ENCODE data around the gene ID4.

The ID4 gene

GRCh38 chr6:19827247-19827646 lies 9.9 kb upstream of the ID4 start (continued):
- TF ChIP-seq ZNF157 (tag by site-specific recombination; IDR thresholded peaks at IDR 0.05) (no peak), ZBTB11 (tag by site-specific recombination; conservative IDR thresholded peaks at IDR 0.05; ENCODE audit: low read depth) (no peak)

GRCh38 chr6:19827903-19828302 lies 9.3 kb upstream of the ID4 start:
- CTCF ChIA-PET: no interaction called here
- Histone ChIP-seq H3K27ac (ENCODE audit: extremely low read depth, low read depth, low read length) (no peak overlapping the region), H3K36me3 (ENCODE audit: control insufficient read depth in 2 of 2, insufficient read depth in 1 of 2, low read length in 2 of 2) (no peaks in the 10 kb centered on the region), H3K4me3 (ENCODE audit: low read depth, low read length) (no peak overlapping the region), H3K4me1 (ENCODE audit: control insufficient read depth, insufficient read depth, low read length) (no peaks in the 10 kb centered on the region), H3K9me3 (ENCODE audit: control insufficient read depth, insufficient read depth, low read depth, low read length) (no peaks in the 10 kb centered on the region)
- POLR2A ChIA-PET: interaction anchor here (2.0 kb wide), 1 partner anchor 9 kb away, joined by 6 read pairs; the partner anchor contains the start of gene ID4
- no peak for TF ChIP-seq ZFP3 (tag by site-specific recombination; IDR thresholded peaks at IDR 0.05; ENCODE audit: low read depth)
- TF ChIP-seq GLI4 (tag by site-specific recombination; IDR thresholded peaks at IDR 0.05): no peak
- TF ChIP-seq ZNF677 (tag by site-specific recombination; IDR thresholded peaks at IDR 0.05): no peak
- no peak for TF ChIP-seq INSM2 (tag by site-specific recombination; IDR thresholded peaks at IDR 0.05)
- TF ChIP-seq YY2 (tag by site-specific recombination; IDR thresholded peaks at IDR 0.05): no peak
- TF ChIP-seq ZNF837 (tag by site-specific recombination; IDR thresholded peaks at IDR 0.05): no peak
- no peak for TF ChIP-seq ZNF433 (tag by site-specific recombination; IDR thresholded peaks at IDR 0.05; ENCODE audit: low read depth)

GRCh38 chr6:19830171-19830570 lies 7.0 kb upstream of the ID4 start:
- no peak overlapping the region for H3K27ac ChIP-seq (ENCODE audit: extremely low read depth, low read depth, low read length)
- CTCF ChIA-PET: interaction anchor here (1.1 to 1.9 kb wide), 4 partner anchors 11 to 22 kb away, joined by 3 to 4 read pairs (median 4); no protein-coding TSS in a partner anchor
- H3K4me1 ChIP-seq (ENCODE audit: control insufficient read depth, insufficient read depth, low read length): no peaks in the 10 kb centered on the region
- H3K4me3 ChIP-seq (ENCODE audit: low read depth, low read length): no peak overlapping the region
- no peaks in the 10 kb centered on the region for H3K9me3 ChIP-seq (ENCODE audit: control insufficient read depth, insufficient read depth, low read depth, low read length)
- POLR2A ChIA-PET: no interaction called here
- H3K36me3 ChIP-seq (ENCODE audit: control insufficient read depth in 2 of 2, insufficient read depth in 1 of 2, low read length in 2 of 2): no peaks in the 10 kb centered on the region
- TF ChIP-seq ZNF48 (tag by site-specific recombination; IDR thresholded peaks at IDR 0.05): no peak
- TF ChIP-seq ZNF549 (tag by site-specific recombination; IDR thresholded peaks at IDR 0.05): no peak
- TF ChIP-seq PATZ1 (tag by site-specific recombination; IDR thresholded peaks at IDR 0.05): no peak
- no peak for TF ChIP-seq ZNF155 (tag by site-specific recombination; IDR thresholded peaks at IDR 0.05)
- TF ChIP-seq ZNF76 (tag by site-specific recombination; IDR thresholded peaks at IDR 0.05; ENCODE audit: borderline replicate concordance, low read depth): no peak
- no peak for TF ChIP-seq ZBTB7A (tag by site-specific recombination; IDR thresholded peaks at IDR 0.05; ENCODE audit: low read depth)
- no peak for TF ChIP-seq ZNF138 (tag by site-specific recombination; IDR thresholded peaks at IDR 0.05; ENCODE audit: borderline replicate concordance)
- TF ChIP-seq ZNF292 (tag by site-specific recombination; IDR thresholded peaks at IDR 0.05; ENCODE audit: borderline replicate concordance, low read depth): no peak
- no peak for TF ChIP-seq ZFP41 (tag by site-specific recombination; IDR thresholded peaks at IDR 0.05; ENCODE audit: borderline replicate concordance)
- TF ChIP-seq ZNF398 (tag by site-specific recombination; IDR thresholded peaks at IDR 0.05): no peak
- TF ChIP-seq ZNF473 (tag by site-specific recombination; IDR thresholded peaks at IDR 0.05): no peak
- TF ChIP-seq ZNF555 (tag by site-specific recombination; conservative IDR thresholded peaks at IDR 0.05): no peak
- TF ChIP-seq ZNF423 (tag by site-specific recombination; IDR thresholded peaks at IDR 0.05): no peak
